ENCODE measurements around the gene SMOC1.

Gene SMOC1

GRCh38 chr14:69953266-69953915, 74.2 kb downstream of the SMOC1 start:
- no peaks in the 10 kb centered on the region for H3K36me3 ChIP-seq (ENCODE audit: insufficient read depth)
- no peaks in the 10 kb centered on the region for H4K20me1 ChIP-seq (ENCODE audit: insufficient read depth)
- H3K27ac ChIP-seq = no peak overlapping the region
- no peak overlapping the region for H3K4me2 ChIP-seq
- H3K79me2 ChIP-seq (ENCODE audit: insufficient read depth, low read depth) = no peaks in the 10 kb centered on the region
- H3K9ac ChIP-seq = no peak overlapping the region
- H2AFZ ChIP-seq (ENCODE audit: low read depth) = no peak overlapping the region
- no peaks in the 10 kb centered on the region for H3K27me3 ChIP-seq (ENCODE audit: insufficient read depth, low read depth)
- no peaks in the 10 kb centered on the region for H3K4me1 ChIP-seq (ENCODE audit: low read depth, poor library complexity, severe bottlenecking)
- no peak overlapping the region for H3K4me3 ChIP-seq (IDR thresholded peaks at IDR 0.05; ENCODE audit: insufficient read depth, low read depth, low read length)
- TF ChIP-seq CTCF (conservative IDR thresholded peaks at IDR 0.05; ENCODE audit: low read depth, low read length) = no peak

GRCh38 chr14:69955855-69956845, 76.9 kb downstream of the SMOC1 start:
- H3K4me2 ChIP-seq = no peak overlapping the region
- H3K4me1 ChIP-seq (ENCODE audit: low read depth, poor library complexity, severe bottlenecking) = no peaks in the 10 kb centered on the region
- H3K9ac ChIP-seq = no peak overlapping the region
- no peak overlapping the region for H3K4me3 ChIP-seq (IDR thresholded peaks at IDR 0.05; ENCODE audit: insufficient read depth, low read depth, low read length)
- H3K79me2 ChIP-seq (ENCODE audit: insufficient read depth, low read depth) = no peaks in the 10 kb centered on the region
- H2AFZ ChIP-seq (ENCODE audit: low read depth) = no peak overlapping the region
- no peaks in the 10 kb centered on the region for H4K20me1 ChIP-seq (ENCODE audit: insufficient read depth)
- H3K27ac ChIP-seq = no peak overlapping the region
- no peak for TF ChIP-seq CTCF (conservative IDR thresholded peaks at IDR 0.05; ENCODE audit: low read depth, low read length)
- H3K27me3 ChIP-seq (ENCODE audit: insufficient read depth, low read depth) = no peaks in the 10 kb centered on the region
- H3K36me3 ChIP-seq (ENCODE audit: insufficient read depth) = no peaks in the 10 kb centered on the region

GRCh38 chr14:69956970-69957369, 77.8 kb downstream of the SMOC1 start:
- H3K36me3 ChIP-seq (ENCODE audit: insufficient read depth) = no peaks in the 10 kb centered on the region
- no peak overlapping the region for H3K4me2 ChIP-seq
- no peak overlapping the region for H3K9ac ChIP-seq
- H3K27ac ChIP-seq = no peak overlapping the region
- H3K4me1 ChIP-seq (ENCODE audit: low read depth, poor library complexity, severe bottlenecking) = no peaks in the 10 kb centered on the region
- no peak overlapping the region for H3K4me3 ChIP-seq (IDR thresholded peaks at IDR 0.05; ENCODE audit: insufficient read depth, low read depth, low read length)
- H3K79me2 ChIP-seq (ENCODE audit: insufficient read depth, low read depth) = no peaks in the 10 kb centered on the region
- H3K27me3 ChIP-seq (ENCODE audit: insufficient read depth, low read depth) = no peaks in the 10 kb centered on the region
- no peak overlapping the region for H2AFZ ChIP-seq (ENCODE audit: low read depth)
- TF ChIP-seq CTCF (conservative IDR thresholded peaks at IDR 0.05; ENCODE audit: low read depth, low read length) = no peak
- H4K20me1 ChIP-seq (ENCODE audit: insufficient read depth) = no peaks in the 10 kb centered on the region

GRCh38 chr14:69957986-69958385, 78.8 kb downstream of the SMOC1 start:
- Histone ChIP-seq H3K36me3 (ENCODE audit: insufficient read depth) (no peaks in the 10 kb centered on the region), H3K9ac (no peak overlapping the region), H3K27ac (no peak overlapping the region), H3K27me3 (ENCODE audit: insufficient read depth, low read depth) (no peaks in the 10 kb centered on the region), H3K4me2 (no peak overlapping the region), H3K79me2 (ENCODE audit: insufficient read depth, low read depth) (no peaks in the 10 kb centered on the region), H3K4me3 (IDR thresholded peaks at IDR 0.05; ENCODE audit: insufficient read depth, low read depth, low read length) (no peak overlapping the region), H2AFZ (ENCODE audit: low read depth) (no peak overlapping the region), H4K20me1 (ENCODE audit: insufficient read depth) (no peaks in the 10 kb centered on the region), H3K4me1 (ENCODE audit: low read depth, poor library complexity, severe bottlenecking) (no peaks in the 10 kb centered on the region)
- TF ChIP-seq CTCF (conservative IDR thresholded peaks at IDR 0.05; ENCODE audit: low read depth, low read length) = no peak
